AG10803 (cell line): ENCODE measurements around the gene AOPEP.
A peak's percentile ranks its signal among the peaks of the same experiment; 100 is the strongest.

Source experiments
- DNase-seq: peaks from one replicate; pipeline ENCODE4 v3.0.0; 2010; ENCODE audit warnings: low read depth
- H3K4me3 ChIP-seq: 2 replicates; pipeline ENCODE4 v1.5.1; 2011; ENCODE audit warnings: mild to moderate bottlenecking, low read length, control low read depth
- TF ChIP-seq, protein P1 (sequence below): conservative IDR thresholded peaks from 2 replicates; pipeline ENCODE4 v1.5.1; 2011; ENCODE audit warnings: mild to moderate bottlenecking, low read length, control low read depth, inconsistent platforms

AOPEP gene

GRCh38 chr9:94729199-94729598 is 2.7 kb downstream of the AOPEP start:
- no peak for DNase-seq
- TF ChIP-seq, protein P1, sequence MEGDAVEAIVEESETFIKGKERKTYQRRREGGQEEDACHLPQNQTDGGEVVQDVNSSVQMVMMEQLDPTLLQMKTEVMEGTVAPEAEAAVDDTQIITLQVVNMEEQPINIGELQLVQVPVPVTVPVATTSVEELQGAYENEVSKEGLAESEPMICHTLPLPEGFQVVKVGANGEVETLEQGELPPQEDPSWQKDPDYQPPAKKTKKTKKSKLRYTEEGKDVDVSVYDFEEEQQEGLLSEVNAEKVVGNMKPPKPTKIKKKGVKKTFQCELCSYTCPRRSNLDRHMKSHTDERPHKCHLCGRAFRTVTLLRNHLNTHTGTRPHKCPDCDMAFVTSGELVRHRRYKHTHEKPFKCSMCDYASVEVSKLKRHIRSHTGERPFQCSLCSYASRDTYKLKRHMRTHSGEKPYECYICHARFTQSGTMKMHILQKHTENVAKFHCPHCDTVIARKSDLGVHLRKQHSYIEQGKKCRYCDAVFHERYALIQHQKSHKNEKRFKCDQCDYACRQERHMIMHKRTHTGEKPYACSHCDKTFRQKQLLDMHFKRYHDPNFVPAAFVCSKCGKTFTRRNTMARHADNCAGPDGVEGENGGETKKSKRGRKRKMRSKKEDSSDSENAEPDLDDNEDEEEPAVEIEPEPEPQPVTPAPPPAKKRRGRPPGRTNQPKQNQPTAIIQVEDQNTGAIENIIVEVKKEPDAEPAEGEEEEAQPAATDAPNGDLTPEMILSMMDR, result no peak
- no peak overlapping the region for H3K4me3 ChIP-seq

DNA sequence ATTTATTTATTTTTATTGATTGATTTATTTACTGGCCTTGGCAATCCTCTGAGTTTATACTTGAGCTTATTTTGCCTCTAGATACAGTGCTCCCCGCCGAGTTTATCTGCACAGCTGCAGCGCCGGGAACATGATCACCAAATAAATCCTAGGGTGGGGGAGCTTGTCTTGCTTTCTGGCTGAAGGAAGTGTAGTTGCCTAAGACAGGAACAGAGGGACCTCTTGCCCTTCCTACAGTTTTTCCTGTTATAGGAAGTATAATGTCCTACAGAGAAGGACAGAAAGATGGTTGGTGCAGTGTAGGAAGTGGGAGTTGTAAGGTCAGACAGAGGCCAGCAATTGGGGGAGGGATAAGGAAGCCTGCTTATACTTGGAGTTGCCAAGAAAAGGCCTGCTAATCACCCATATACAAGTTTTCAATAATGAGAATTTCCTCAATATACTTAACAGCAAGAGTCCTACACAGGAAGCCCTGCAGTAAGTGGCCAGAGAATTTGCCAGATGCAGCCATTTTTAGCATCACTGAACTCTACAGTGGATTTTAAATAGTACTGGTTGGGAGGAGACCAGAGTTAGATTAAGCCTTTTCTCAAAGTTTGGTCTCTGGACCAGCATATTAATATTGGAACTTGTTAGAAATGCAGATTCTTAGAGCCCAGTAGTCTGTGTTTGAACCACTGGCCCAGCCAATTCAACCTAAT is 7.7 kb downstream of the AOPEP start:
- H3K4me3 ChIP-seq, result no peak overlapping the region
- DNase-seq, result no peak
- TF ChIP-seq, protein P1, result no peak

DNA sequence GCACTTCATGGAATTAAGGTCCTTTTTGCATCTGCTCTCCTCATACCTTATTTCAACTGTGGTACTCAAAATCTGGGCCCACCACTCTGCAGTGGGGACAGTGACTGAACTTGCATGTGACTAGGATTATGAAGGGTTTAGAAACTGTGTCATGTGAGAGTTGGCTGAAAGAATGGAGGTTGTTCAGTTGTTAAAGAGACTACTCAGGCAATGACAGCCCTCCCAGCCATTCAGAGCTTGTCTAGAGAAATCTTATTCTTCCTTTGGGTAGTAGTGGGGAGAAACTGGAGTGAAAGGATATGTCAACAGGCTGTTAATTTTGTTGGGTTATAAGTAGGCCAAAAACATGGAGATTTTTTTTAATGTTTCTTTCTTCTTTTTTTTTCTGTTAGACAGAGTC is 10.3 kb downstream of the AOPEP start:
- no peak overlapping the region for H3K4me3 ChIP-seq
- TF ChIP-seq, protein P1, result no peak
- DNase-seq, result no peak

- TF ChIP-seq, protein P1, result peak; percentile 14; the same call in 1 of the 2 replicates
- DNase-seq, result no peak
- H3K4me3 ChIP-seq, result no peak overlapping the region
Observed at GRCh38 chr9:94740145-94740840, 13.8 kb downstream of the AOPEP start.

- DNase-seq, result no peak
- H3K4me3 ChIP-seq, result no peak overlapping the region
- TF ChIP-seq, protein P1, result no peak
Observed at GRCh38 chr9:94741866-94742265, 15.4 kb downstream of the AOPEP start.

DNA sequence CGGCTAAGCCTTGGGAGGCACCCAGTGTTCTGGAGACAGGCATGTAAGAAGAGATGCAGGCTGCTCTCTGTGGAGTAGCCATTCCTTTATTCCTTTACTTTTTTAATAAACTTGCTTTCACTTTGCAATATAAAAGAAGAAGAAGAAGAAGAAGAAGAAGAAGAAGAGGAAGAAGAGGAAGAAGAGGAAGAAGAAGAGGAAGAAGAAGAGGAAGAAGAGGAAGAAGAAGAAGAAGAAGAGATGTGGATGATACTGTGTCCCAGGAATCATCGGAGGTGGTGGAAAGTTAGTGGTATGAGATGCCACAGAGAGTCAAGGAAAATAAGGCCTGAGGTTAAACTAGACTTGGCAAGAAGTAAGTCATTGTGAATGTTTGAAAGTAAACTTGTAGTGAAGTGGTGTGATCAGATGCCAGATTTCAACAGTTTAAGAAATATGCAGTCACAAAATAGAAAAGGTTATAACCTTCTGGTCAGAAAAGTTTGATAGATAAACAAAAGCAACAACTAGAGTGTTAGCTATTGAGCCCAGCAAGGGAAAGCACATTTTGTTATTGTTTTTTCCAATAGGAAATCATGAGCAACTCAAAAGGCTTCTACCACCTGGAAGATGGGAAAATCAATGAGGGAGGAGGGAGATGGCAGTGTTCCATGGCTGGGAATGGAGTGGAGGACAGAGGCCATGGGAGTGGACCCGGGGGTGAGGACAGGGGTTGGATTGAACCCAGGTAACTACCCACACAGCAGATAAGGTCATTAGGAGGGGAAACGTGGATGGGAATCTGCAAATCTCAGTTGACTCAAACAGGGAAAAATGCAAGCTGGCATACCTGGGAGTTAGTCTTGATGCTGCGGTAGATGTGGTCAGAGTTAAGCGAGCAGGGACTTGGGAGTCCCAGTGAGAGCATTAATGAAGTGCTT is 16.8 kb downstream of the AOPEP start:
- peak; percentile 12 for DNase-seq
- no peak overlapping the region for H3K4me3 ChIP-seq
- TF ChIP-seq, protein P1, result no peak
